Activated naive CD4-positive, alpha-beta T cell treated with Interleukin-2 at 50 U/mL for 16 hours (primary cell): ENCODE results near the gene PARD3.
"Not testable (repeated sequence)": the region's sequence is repeated elsewhere in the genome, so short reads cannot be mapped to it uniquely, and the experiment has no call there.

ENCODE experiments used
- DNase-seq: peaks from one replicate; pipeline ENCODE4 v3.0.0-alpha.2; 2020

The PARD3 gene

GRCh38 chr10:34076443-34076842, 738.7 kb downstream of the PARD3 start:
- no peak for DNase-seq

- no peak for DNase-seq
Observed at GRCh38 chr10:34075254-34075926, 739.7 kb downstream of the PARD3 start.

- DNase-seq = no peak
Observed at GRCh38 chr10:34074051-34074450, 741.0 kb downstream of the PARD3 start.

GRCh38 chr10:34067741-34068140, 747.4 kb downstream of the PARD3 start:
- not testable (repeated sequence) for DNase-seq

- DNase-seq = no peak
Observed at GRCh38 chr10:34063592-34063991, 751.5 kb downstream of the PARD3 start.

- DNase-seq = no peak
Observed at GRCh38 chr10:34061841-34062240, 753.3 kb downstream of the PARD3 start.
